HL-60 (cell line): Measurements from ENCODE around the gene NR4A3.

Experiments used
- DNase-seq, 2 experiments: peaks; one replicate each; pipeline ENCODE4 v3.0.0-alpha.2; 2010 to 2020; ENCODE audit warnings: low read depth in 1 of 2, low spot score in 1 of 2
- H3K27ac ChIP-seq: fragments of 250-450 bp; sonication (Bioruptor Pico); replicated peaks from 2 replicates; pipeline ENCODE4 v1.5.1; 2020; ENCODE audit warnings: mild to moderate bottlenecking, moderate library complexity
- H3K27me3 ChIP-seq: fragments of 250-450 bp; sonication (Bioruptor Pico); 2 replicates; pipeline ENCODE4 v1.5.1; 2021; ENCODE audit warnings: mild to moderate bottlenecking, moderate library complexity; ENCODE audit not compliant: insufficient read depth, poor library complexity, severe bottlenecking
- H3K4me3 ChIP-seq: replicated peaks from 2 replicates; pipeline ENCODE4 v1.5.1; 2011; ENCODE audit warnings: mild to moderate bottlenecking, control low read depth, low read length; ENCODE audit not compliant: insufficient read depth
- GABPA ChIP-seq: IDR thresholded peaks from 2 replicates; pipeline ENCODE4 v1.6.1; 2012; ENCODE audit warnings: low read depth
- POLR2AphosphoS5 ChIP-seq: IDR thresholded peaks from 2 replicates; pipeline ENCODE4 v1.6.1; 2012; ENCODE audit warnings: low read depth
- SPI1 ChIP-seq: IDR thresholded peaks from 2 replicates; pipeline ENCODE4 v1.6.1; 2012; ENCODE audit warnings: low read depth, mild to moderate bottlenecking, borderline replicate concordance
- TF ChIP-seq, protein P1 (sequence below): IDR thresholded peaks from one replicate; pipeline ENCODE4 v1.5.1; 2011; ENCODE audit warnings: low read length, control low read depth, inconsistent platforms; ENCODE audit not compliant: insufficient read depth
- TF ChIP-seq, protein P2 (sequence below): IDR thresholded peaks from 2 replicates; pipeline ENCODE4 v1.6.1; 2012; ENCODE audit warnings: low read depth; ENCODE audit not compliant: insufficient replicate concordance

NR4A3 gene

DNA sequence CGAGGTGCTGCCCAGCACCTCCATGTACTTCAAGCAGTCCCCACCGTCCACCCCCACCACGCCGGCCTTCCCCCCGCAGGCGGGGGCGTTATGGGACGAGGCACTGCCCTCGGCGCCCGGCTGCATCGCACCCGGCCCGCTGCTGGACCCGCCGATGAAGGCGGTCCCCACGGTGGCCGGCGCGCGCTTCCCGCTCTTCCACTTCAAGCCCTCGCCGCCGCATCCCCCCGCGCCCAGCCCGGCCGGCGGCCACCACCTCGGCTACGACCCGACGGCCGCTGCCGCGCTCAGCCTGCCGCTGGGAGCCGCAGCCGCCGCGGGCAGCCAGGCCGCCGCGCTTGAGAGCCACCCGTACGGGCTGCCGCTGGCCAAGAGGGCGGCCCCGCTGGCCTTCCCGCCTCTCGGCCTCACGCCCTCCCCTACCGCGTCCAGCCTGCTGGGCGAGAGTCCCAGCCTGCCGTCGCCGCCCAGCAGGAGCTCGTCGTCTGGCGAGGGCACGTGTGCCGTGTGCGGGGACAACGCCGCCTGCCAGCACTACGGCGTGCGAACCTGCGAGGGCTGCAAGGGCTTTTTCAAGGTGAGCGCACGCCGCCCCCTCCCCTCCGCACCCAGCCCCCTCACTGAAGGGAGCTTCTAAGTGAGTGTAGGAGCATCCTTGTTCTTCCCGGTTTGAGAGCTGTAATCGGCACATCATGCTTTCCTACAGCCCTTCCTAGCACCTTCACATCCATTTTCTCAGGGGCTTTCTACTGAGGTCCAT, 6.9 kb downstream of the NR4A3 start:
- H3K4me3 ChIP-seq: no peak overlapping the region

DNA sequence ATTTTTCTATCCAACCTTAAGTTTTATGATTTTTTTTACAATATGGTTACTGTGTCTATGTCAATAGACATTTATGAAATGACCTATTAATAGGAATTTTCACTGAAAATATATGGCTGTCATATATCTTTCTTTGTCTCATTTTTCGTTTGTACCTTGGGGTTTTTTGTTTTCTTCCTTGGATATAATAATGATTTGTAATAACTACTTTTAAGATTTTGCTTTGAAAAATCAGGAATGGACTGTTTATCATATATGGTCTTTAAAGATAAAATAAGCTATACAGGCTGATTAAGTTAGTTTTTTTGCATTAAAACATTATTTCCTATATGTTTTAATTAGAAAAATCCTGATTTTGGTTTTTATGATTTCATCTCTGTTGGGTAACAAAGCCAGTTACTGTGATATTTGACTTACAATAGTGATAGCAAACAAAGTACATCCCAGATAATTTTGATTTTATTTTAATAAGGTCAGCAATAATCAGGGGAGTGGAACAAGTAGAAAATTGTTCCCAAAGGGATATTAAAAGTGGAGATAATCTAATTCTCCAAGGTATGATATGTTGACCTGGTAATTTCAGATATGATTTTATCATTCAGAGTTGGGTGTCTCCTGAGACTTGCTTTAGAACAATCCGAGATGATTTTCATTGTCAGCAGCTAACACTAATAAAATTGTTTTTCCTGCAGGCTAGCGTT, 10.3 kb downstream of the NR4A3 start:
- Histone ChIP-seq H3K27ac (no peak overlapping the region), H3K4me3 (no peak overlapping the region), H3K27me3 (peaks cover 35% of the 10 kb centered on the region)
- TF ChIP-seq POLR2AphosphoS5: no peak
- no peak for TF ChIP-seq GABPA
- no peak for TF ChIP-seq SPI1
- TF ChIP-seq, protein P1, sequence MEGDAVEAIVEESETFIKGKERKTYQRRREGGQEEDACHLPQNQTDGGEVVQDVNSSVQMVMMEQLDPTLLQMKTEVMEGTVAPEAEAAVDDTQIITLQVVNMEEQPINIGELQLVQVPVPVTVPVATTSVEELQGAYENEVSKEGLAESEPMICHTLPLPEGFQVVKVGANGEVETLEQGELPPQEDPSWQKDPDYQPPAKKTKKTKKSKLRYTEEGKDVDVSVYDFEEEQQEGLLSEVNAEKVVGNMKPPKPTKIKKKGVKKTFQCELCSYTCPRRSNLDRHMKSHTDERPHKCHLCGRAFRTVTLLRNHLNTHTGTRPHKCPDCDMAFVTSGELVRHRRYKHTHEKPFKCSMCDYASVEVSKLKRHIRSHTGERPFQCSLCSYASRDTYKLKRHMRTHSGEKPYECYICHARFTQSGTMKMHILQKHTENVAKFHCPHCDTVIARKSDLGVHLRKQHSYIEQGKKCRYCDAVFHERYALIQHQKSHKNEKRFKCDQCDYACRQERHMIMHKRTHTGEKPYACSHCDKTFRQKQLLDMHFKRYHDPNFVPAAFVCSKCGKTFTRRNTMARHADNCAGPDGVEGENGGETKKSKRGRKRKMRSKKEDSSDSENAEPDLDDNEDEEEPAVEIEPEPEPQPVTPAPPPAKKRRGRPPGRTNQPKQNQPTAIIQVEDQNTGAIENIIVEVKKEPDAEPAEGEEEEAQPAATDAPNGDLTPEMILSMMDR: no peak
- TF ChIP-seq, protein P2, sequence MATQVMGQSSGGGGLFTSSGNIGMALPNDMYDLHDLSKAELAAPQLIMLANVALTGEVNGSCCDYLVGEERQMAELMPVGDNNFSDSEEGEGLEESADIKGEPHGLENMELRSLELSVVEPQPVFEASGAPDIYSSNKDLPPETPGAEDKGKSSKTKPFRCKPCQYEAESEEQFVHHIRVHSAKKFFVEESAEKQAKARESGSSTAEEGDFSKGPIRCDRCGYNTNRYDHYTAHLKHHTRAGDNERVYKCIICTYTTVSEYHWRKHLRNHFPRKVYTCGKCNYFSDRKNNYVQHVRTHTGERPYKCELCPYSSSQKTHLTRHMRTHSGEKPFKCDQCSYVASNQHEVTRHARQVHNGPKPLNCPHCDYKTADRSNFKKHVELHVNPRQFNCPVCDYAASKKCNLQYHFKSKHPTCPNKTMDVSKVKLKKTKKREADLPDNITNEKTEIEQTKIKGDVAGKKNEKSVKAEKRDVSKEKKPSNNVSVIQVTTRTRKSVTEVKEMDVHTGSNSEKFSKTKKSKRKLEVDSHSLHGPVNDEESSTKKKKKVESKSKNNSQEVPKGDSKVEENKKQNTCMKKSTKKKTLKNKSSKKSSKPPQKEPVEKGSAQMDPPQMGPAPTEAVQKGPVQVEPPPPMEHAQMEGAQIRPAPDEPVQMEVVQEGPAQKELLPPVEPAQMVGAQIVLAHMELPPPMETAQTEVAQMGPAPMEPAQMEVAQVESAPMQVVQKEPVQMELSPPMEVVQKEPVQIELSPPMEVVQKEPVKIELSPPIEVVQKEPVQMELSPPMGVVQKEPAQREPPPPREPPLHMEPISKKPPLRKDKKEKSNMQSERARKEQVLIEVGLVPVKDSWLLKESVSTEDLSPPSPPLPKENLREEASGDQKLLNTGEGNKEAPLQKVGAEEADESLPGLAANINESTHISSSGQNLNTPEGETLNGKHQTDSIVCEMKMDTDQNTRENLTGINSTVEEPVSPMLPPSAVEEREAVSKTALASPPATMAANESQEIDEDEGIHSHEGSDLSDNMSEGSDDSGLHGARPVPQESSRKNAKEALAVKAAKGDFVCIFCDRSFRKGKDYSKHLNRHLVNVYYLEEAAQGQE: no peak
- DNase-seq: no peak

More for the DNA sequence above, 6.9 kb downstream of the NR4A3 start:
- TF ChIP-seq SPI1 (no peak), POLR2AphosphoS5 (no peak), GABPA (no peak)
- TF ChIP-seq, protein P2: no peak
- TF ChIP-seq, protein P1: no peak
- no peak overlapping the region for H3K27ac ChIP-seq
- DNase-seq: no peak
- H3K27me3 ChIP-seq: peaks cover 67% of the 10 kb centered on the region

DNA sequence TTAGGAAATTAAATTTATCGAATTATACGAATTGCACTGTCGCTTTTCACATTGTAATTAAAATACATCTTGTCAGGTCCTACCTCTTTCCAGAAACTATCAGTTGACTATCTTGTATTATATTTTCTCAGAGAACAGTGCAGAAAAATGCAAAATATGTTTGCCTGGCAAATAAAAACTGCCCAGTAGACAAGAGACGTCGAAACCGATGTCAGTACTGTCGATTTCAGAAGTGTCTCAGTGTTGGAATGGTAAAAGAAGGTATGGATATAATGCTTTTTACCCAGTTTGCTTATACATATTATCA, 10.8 kb downstream of the NR4A3 start:
- no peak overlapping the region for H3K4me3 ChIP-seq
- TF ChIP-seq GABPA (no peak), SPI1 (no peak), POLR2AphosphoS5 (no peak)
- TF ChIP-seq, protein P2: no peak
- TF ChIP-seq, protein P1: no peak
- H3K27ac ChIP-seq: no peak overlapping the region
- no peak for DNase-seq
- H3K27me3 ChIP-seq: peaks cover 32% of the 10 kb centered on the region
